ENCODE data around the gene DNAJC8.

The DNAJC8 gene

GRCh38 chr1:28244549-28245251 lies 11.9 kb upstream of the DNAJC8 start:
- intact Hi-C loops (cut with DNase I; ENCODE audit: low total_unique reads), result loop anchor here (5.0 kb wide), 1 partner anchor 83 kb away; the partner anchor contains the start of gene MED18
- Histone ChIP-seq H3K27ac (no peak overlapping the region), H3K9me3 (no peaks in the 10 kb centered on the region), H3K4me1 (peaks cover 0 to 29% (median 21%) of the 10 kb centered on the region in 4 donors), H3K36me3 (no peaks in the 10 kb centered on the region), H3K4me3 (no peak overlapping the region), H3K27me3 (no peaks in the 10 kb centered on the region)
- TF ChIP-seq CTCF (IDR thresholded peaks at IDR 0.05), result no peak
- DNase-seq, result no peak

GRCh38 chr1:28243685-28244311 lies 11.0 kb upstream of the DNAJC8 start:
- no peak for DNase-seq
- Histone ChIP-seq H3K4me1 (peaks cover 0 to 21% (median 13%) of the 10 kb centered on the region in 4 donors), H3K27ac (no peak overlapping the region), H3K36me3 (no peaks in the 10 kb centered on the region), H3K4me3 (no peak overlapping the region), H3K9me3 (no peaks in the 10 kb centered on the region), H3K27me3 (no peaks in the 10 kb centered on the region)
- no peak for TF ChIP-seq CTCF (IDR thresholded peaks at IDR 0.05)
- intact Hi-C loops (cut with DNase I; ENCODE audit: low total_unique reads), result no loop called here

- H3K27ac ChIP-seq, result no peak overlapping the region
- H3K4me3 ChIP-seq, result no peak overlapping the region
- no peaks in the 10 kb centered on the region for H3K27me3 ChIP-seq
- H3K4me1 ChIP-seq, result peaks cover 0 to 17% (median 11%) of the 10 kb centered on the region in 4 donors
- no peak for TF ChIP-seq CTCF (IDR thresholded peaks at IDR 0.05)
- no peaks in the 10 kb centered on the region for H3K36me3 ChIP-seq
- intact Hi-C loops (cut with DNase I; ENCODE audit: low total_unique reads), result no loop called here
- no peaks in the 10 kb centered on the region for H3K9me3 ChIP-seq
- no peak for DNase-seq
Measured at GRCh38 chr1:28241638-28242241, 8.9 kb upstream of the DNAJC8 start.

GRCh38 chr1:28240024-28240423 lies 7.2 kb upstream of the DNAJC8 start:
- Histone ChIP-seq H3K4me1 (peaks cover 0 to 21% (median 15%) of the 10 kb centered on the region in 4 donors), H3K27me3 (no peaks in the 10 kb centered on the region), H3K9me3 (no peaks in the 10 kb centered on the region), H3K27ac (no peak overlapping the region), H3K4me3 (no peak overlapping the region), H3K36me3 (no peaks in the 10 kb centered on the region)
- no peak for TF ChIP-seq CTCF (IDR thresholded peaks at IDR 0.05)
- no peak for DNase-seq
- intact Hi-C loops (cut with DNase I; ENCODE audit: low total_unique reads), result no loop called here

GRCh38 chr1:28239004-28239403 lies 6.2 kb upstream of the DNAJC8 start:
- Histone ChIP-seq H3K4me1 (peaks cover 0 to 23% (median 16%) of the 10 kb centered on the region in 4 donors), H3K27me3 (no peaks in the 10 kb centered on the region), H3K27ac (no peak overlapping the region), H3K36me3 (no peaks in the 10 kb centered on the region), H3K9me3 (no peaks in the 10 kb centered on the region), H3K4me3 (no peak overlapping the region)
- TF ChIP-seq CTCF (IDR thresholded peaks at IDR 0.05), result no peak
- intact Hi-C loops (cut with DNase I; ENCODE audit: low total_unique reads), result no loop called here
- no peak for DNase-seq
